Large intestine (tissue), 3 donors: Measurements from ENCODE around the gene GYS2. TPM values are rescaled to one million over a fixed set of nuclear protein-coding genes. Genes with fewer than 3 reads are reported as not detected.
A peak's percentile ranks its signal among the peaks of the same experiment; 100 is the strongest.

ENCODE experiments used
- DNase-seq, 2 donors: peaks; one replicate each; pipeline versions ENCODE4 v3.0.0 to v3.0.0-alpha.2; 2013
- H3K27ac ChIP-seq: one replicate; pipeline ENCODE4 v1.5.1; 2013; ENCODE audit warnings: low read length
- H3K27me3 ChIP-seq: 2 replicates; pipeline ENCODE4 v1.6.1; 2013; ENCODE audit warnings: low read length; ENCODE audit not compliant: control insufficient read depth, insufficient read depth
- H3K36me3 ChIP-seq: 2 replicates; pipeline ENCODE4 v1.6.1; 2013; ENCODE audit warnings: low read length; ENCODE audit not compliant: control insufficient read depth, insufficient read depth
- H3K4me1 ChIP-seq: one replicate; pipeline ENCODE4 v1.6.1; 2013; ENCODE audit warnings: low read length; ENCODE audit not compliant: control insufficient read depth, insufficient read depth
- H3K4me3 ChIP-seq: one replicate; pipeline ENCODE4 v1.5.1; 2013; ENCODE audit warnings: low read length
- H3K9me3 ChIP-seq: one replicate; pipeline ENCODE4 v1.6.1; 2013; ENCODE audit warnings: mild to moderate bottlenecking, low read depth, low read length, moderate library complexity; ENCODE audit not compliant: control insufficient read depth
- WGBS: methylation state at CpG from one replicate; pipeline ENCODE4 v1.1.5; 2013; ENCODE audit warnings: low lambda C conversion rate; ENCODE audit not compliant: insufficient coverage; 5-methylcytosine and 5-hydroxymethylcytosine counted together
- polyA plus RNA-seq: library from polyadenylated mRNA; unstranded; fragments of 120-200 nt; gene quantifications from one replicate; pipeline ENCODE4 v1.2.1, GENCODE V29; 2013

Gene GYS2
- polyA plus RNA-seq, 1 donor: 0.03 TPM

DNA sequence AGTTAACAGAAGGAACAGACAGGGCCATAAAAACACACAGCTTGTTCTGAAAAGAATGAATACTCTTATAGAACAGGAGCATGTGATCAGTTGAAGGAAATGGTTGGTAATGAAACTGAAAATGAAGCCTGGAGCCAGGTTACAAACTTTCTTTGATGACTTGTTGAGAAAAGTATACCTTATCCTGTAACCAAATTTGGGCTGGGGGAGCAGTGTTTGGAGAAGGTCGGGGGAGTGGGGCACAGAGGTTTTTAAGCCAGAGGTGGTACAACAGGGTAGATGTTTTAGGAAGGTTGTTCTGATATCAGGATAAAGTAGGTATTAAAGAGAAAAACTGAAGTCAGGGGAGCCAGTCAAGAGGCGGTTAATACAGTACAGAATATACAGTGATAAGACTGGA, 94.9 kb downstream of the GYS2 start:
- Histone ChIP-seq H3K4me3 (no peak overlapping the region), H3K36me3 (peaks cover 24% of the 10 kb centered on the region), H3K27me3 (no peaks in the 10 kb centered on the region), H3K27ac (no peak overlapping the region), H3K9me3 (no peaks in the 10 kb centered on the region), H3K4me1 (no peaks in the 10 kb centered on the region)
- WGBS: 50% methylated on average over 2 of the region's 2 CpGs
- no peak for DNase-seq

DNA sequence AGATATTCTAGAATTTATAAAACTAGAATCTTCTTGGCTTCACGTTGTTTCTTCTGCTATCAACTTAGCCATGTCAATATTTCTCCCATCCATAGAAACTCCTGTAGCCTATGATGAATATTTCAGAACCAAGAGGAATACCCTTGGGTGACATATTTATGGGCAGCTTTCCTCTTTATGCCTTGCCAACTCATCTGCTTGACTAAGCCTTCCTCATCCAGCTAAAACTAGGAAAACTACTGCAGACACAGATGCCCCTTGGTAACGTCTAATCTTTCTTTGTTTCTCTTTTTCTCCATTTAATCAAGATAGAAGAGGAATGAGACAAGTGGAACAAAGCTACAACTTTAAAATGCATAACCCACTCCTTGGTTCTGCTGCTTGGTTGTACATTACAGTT, 96.8 kb downstream of the GYS2 start:
- WGBS: 80% methylated on average over 2 of the region's 2 CpGs
- Histone ChIP-seq H3K36me3 (peaks cover 15% of the 10 kb centered on the region), H3K9me3 (no peaks in the 10 kb centered on the region)

DNA sequence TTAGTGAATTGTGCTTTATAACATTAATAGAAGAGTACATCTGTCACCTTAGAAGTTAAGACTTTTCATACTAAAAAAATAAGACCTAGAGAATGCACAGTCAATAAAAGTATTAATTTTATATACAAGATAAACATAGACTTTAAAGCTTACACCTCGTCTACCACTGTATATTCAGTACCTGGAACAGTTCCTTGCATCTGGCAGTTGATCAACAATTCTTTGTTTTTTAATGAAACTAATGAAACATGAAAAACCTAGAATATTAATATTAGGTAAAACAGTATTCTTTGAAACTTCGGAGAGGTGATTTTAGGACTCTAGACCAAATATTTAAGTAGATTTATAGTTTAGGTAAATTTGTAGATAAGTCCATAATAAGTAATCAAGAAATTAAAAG, 98.8 kb downstream of the GYS2 start:
- 89% methylated on average over 1 of the region's 2 CpGs for WGBS
- H3K27me3 ChIP-seq: no peaks in the 10 kb centered on the region
- no peak for DNase-seq
- peaks cover 10% of the 10 kb centered on the region for H3K36me3 ChIP-seq
- peaks cover 6% of the 10 kb centered on the region for H3K4me1 ChIP-seq
- H3K27ac ChIP-seq: no peak overlapping the region
- H3K4me3 ChIP-seq: no peak overlapping the region
- no peaks in the 10 kb centered on the region for H3K9me3 ChIP-seq

More for the DNA sequence above, 96.8 kb downstream of the GYS2 start:
- peaks cover 2% of the 10 kb centered on the region for H3K4me1 ChIP-seq
- no peaks in the 10 kb centered on the region for H3K27me3 ChIP-seq
- H3K27ac ChIP-seq: no peak overlapping the region
- no peak overlapping the region for H3K4me3 ChIP-seq
- no peak for DNase-seq

DNA sequence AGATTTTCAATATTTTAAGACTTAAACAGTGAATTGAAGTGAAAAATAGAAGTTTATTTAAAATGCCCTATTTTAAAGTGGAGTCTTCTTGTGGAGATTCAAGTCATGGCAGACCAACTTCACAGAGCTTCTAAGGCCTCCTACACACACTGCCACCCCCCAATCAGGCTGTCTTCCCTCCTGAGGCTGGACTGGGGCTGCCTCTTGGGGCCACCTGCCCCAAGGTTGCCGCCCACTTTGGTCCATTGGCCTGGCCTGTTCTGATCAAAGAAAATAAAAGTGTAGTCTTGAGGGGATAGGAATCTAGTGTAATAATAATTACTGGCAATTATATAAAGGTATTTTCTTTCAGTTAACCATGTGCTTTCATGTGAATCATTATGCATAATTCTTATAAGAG, 101.8 kb downstream of the GYS2 start:
- peak overlapping the region; percentile 94 for H3K4me3 ChIP-seq
- H3K9me3 ChIP-seq: no peaks in the 10 kb centered on the region
- H3K4me1 ChIP-seq: peaks cover 12% of the 10 kb centered on the region
- peaks cover 5% of the 10 kb centered on the region for H3K36me3 ChIP-seq
- 80% methylated on average over 1 of the region's 1 CpG for WGBS
- no peak overlapping the region for H3K27ac ChIP-seq
- no peaks in the 10 kb centered on the region for H3K27me3 ChIP-seq
- DNase-seq: no peak

DNA sequence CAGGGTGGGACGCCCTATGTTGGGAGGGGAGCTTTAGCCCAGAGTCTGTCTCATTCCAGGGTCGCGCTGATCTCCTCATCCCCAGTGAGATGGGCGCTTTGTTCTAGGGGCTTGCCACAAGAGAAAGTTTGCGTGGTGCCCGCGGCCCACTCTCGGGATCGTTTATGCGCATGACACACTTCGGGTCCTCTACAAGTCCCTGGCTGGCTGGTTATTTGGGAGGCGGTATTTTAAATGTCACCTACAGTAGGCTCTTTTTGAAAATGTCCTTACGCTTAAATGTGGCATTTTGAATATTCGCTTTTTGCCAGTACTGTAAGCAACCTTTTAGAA, 102.5 kb downstream of the GYS2 start:
- 6% methylated on average over 2 of the region's 14 CpGs for WGBS
- H3K9me3 ChIP-seq: no peaks in the 10 kb centered on the region
- H3K4me1 ChIP-seq: peaks cover 12% of the 10 kb centered on the region
- H3K4me3 ChIP-seq: peak overlapping the region; percentile 94
- H3K27ac ChIP-seq: peak overlapping the region; percentile 77
- peak in 1 of 2 donors; percentile 3 for DNase-seq
- peaks cover 9% of the 10 kb centered on the region for H3K36me3 ChIP-seq
- H3K27me3 ChIP-seq: no peaks in the 10 kb centered on the region

DNA sequence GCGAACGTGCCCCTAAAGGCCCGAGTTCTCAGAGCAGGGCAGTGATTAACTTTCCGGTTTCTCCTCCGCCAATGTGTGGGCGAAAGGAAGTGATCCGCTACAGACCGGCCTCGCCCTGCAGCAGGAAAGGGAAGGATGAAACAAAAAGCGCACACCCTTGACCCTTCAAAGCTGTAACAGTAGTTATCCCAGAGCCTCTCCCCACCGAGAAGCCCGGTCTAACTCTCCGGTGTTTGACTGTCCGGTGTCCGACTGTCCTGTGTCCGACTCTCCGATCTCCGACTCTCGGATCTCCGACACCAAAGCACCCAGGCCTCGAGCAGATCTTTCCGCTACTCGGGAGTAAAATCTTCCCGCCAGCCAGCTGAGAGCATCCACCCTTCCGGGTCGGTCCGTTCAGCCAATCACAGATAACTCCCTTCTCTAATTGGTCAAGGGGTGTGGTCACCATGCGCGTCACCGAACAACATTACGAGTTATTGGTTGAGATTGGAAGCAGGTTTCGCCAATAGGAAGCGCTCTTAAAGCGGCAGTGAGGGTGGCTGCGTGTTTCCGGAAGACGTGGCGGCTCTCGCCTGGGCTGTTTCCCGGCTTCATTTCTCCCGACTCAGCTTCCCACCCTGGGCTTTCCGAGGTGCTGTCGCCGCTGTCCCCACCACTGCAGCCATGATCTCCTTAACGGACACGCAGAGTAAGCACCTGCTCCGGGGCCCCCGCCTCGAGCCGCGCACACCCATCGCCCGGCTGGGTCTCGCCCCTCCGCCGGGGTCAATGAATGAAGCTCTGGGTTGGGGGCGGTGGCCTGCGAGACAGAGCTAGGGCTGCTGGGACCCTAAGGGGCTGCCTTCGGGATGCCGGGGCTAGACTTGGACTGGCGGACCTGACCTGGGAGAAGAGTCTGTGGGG, 103.1 kb downstream of the GYS2 start, which contains the start of the genes GOLT1B and RECQL:
Gene GOLT1B, plus strand, starts transcription at position 532 of the 906 bp plus-strand sequence. Its CDS starts 135 bp downstream, at position 667.
Gene RECQL, minus strand, starts transcription at position 378 of the 906 bp plus-strand sequence. CDS start 2,065 bp downstream, outside the sequence.
- peak within 1 kb of the TSS; percentile 94 for H3K4me3 ChIP-seq
- DNase-seq: peak; percentile 96 to 97
- peaks cover 12% of the 10 kb centered on the region for H3K4me1 ChIP-seq
- WGBS: no CpG with 5 or more reads among the region's 61 CpGs
- peaks cover 16% of the 10 kb centered on the region for H3K36me3 ChIP-seq
- peak within 1 kb of the TSS; percentile 77 for H3K27ac ChIP-seq
- no peaks in the 10 kb centered on the region for H3K27me3 ChIP-seq
- no peaks in the 10 kb centered on the region for H3K9me3 ChIP-seq

DNA sequence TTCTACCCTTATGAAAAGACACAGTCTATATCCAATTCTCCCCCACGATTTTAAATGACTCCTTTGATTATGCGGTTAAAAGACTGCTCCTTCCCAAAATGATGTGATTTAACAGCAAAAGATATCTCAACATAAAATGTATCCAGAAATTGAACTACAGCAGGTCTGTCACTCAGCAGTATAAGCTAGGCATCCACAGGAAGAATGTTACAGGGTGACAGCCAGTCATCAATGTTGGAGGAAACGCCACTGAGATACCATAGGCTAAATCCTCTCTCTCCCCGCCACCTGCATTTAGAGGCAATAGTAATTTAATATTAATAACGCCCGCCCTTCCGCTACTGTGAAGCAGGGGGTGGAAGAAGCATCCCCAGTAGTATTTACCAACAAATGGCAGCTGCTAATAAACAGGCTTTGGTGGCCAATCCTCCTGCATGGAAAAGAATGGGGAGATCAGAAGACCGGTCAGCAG, 103.8 kb downstream of the GYS2 start:
- H3K27me3 ChIP-seq: no peaks in the 10 kb centered on the region
- peaks cover 12% of the 10 kb centered on the region for H3K4me1 ChIP-seq
- H3K4me3 ChIP-seq: peak overlapping the region; percentile 94
- no peaks in the 10 kb centered on the region for H3K9me3 ChIP-seq
- no peak for DNase-seq
- H3K27ac ChIP-seq: peak overlapping the region; percentile 62
- H3K36me3 ChIP-seq: peaks cover 22% of the 10 kb centered on the region
- no CpG with 5 or more reads among the region's 8 CpGs for WGBS

DNA sequence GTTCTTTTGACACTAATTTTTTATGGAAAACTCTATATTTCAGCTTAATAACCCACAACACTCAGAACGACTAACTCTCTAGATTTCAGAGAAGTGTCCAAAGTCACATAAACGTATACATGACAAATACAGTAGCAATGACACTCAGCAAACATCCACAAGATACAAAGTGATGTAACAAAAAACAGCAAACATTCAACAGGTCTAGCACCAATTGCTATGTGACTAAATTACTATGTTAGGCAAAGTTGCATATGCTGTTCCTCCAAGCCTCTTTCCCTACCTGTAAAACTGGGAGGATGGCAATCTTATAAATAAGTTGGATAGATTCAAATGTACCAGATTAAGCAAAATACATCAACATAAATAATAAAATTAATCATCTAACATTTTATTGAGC, 104.9 kb downstream of the GYS2 start:
- no peak for DNase-seq
- H3K4me1 ChIP-seq: peaks cover 12% of the 10 kb centered on the region
- H3K9me3 ChIP-seq: no peaks in the 10 kb centered on the region
- no peak overlapping the region for H3K4me3 ChIP-seq
- H3K36me3 ChIP-seq: peaks cover 30% of the 10 kb centered on the region
- no peaks in the 10 kb centered on the region for H3K27me3 ChIP-seq
- no peak overlapping the region for H3K27ac ChIP-seq
- 100% methylated on average over 2 of the region's 2 CpGs for WGBS

Other genes starting within 250 kb of the GYS2 start
- gene IAPP, start 231.9 kb downstream of the GYS2 start, polyA plus RNA-seq: 0.10 TPM
- gene PYROXD1, start 167.2 kb downstream of the GYS2 start, polyA plus RNA-seq: 21.3 TPM
- 22.3 TPM for gene RECQL, start 103.2 kb downstream of the GYS2 start, polyA plus RNA-seq
- gene GOLT1B, start 103.1 kb downstream of the GYS2 start, polyA plus RNA-seq: 28.2 TPM
- gene SPX, start 78.6 kb downstream of the GYS2 start, polyA plus RNA-seq: 3.5 TPM
- gene LDHB, start 53.0 kb upstream of the GYS2 start, polyA plus RNA-seq: 549 TPM
- 7.6 TPM for gene KCNJ8, start 169.9 kb upstream of the GYS2 start, polyA plus RNA-seq